HepG2 (cell line): Measurements from ENCODE around the gene CHCHD3.
"Not testable (repeated sequence)": the region's sequence is repeated elsewhere in the genome, so short reads cannot be mapped to it uniquely, and the experiment has no call there.

Source experiments
- BHLHE40 ChIP-seq: IDR thresholded peaks from 2 replicates; pipeline ENCODE4 v1.6.1; 2011; ENCODE audit warnings: low read length, improper control_type of control experiment
- CTCF ChIP-seq: sonication (generic); formaldehyde crosslinking; IDR thresholded peaks from 2 replicates; pipeline ENCODE4 v1.5.0; 2020; ENCODE audit warnings: mild to moderate bottlenecking, missing genetic modification reagents, moderate library complexity
- NBN ChIP-seq: fragments of 450-650 bp; conservative IDR thresholded peaks from 2 replicates; pipeline ENCODE4 v1.6.1; 2017
- RAD21 ChIP-seq: fragments of 450-650 bp; formaldehyde crosslinking; IDR thresholded peaks from 2 replicates; pipeline ENCODE4 v1.5.0; 2020; ENCODE audit warnings: mild to moderate bottlenecking
- REST ChIP-seq, 2 experiments: IDR thresholded peaks; 2 replicates each; pipeline ENCODE4 v1.6.1; 2011 to 2012; ENCODE audit warnings: low read length in 2 of 2, borderline replicate concordance in 1 of 2, low read depth in 1 of 2, mild to moderate bottlenecking in 1 of 2, moderate library complexity in 1 of 2

GRCh38 chr7:132905136-132905535 lies 176.8 kb downstream of the CHCHD3 start:
- not testable (repeated sequence) for TF ChIP-seq BHLHE40; CTCF (CRISPR knock-in tag); NBN; REST (IDR thresholded peaks at IDR 0.05; ENCODE audit: borderline replicate concordance in 1 of 2, low read depth in 1 of 2, low read length in 2 of 2); RAD21
